AG08396 (cell line): ENCODE data around the gene PLCL2.
"Not testable (repeated sequence)": the region's sequence is repeated elsewhere in the genome, so short reads cannot be mapped to it uniquely, and the experiment has no call there.

ENCODE experiments used
- DNase-seq: peaks from one replicate; pipeline ENCODE4 v3.0.0; 2012; ENCODE audit warnings: low spot score, mixed read lengths

PLCL2 gene

DNA sequence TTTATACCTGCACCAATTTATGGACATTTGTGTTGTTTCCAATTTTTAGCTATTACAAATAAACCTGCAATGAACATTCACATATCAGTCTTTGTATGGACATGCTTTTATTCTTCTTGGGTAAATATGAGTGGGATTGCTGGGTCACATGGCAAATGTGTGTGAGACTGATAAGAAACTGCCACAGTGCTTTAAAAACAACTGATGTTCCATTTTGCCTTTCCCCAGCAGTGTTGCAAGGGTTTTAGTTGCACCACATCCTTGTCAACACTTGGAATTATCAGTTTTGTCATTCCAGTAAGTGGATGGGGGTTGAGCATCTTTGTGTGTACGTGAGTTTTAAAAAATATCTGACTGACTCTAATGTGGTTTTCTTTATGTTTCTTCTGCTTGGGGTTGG, 191.2 kb downstream of the PLCL2 start:
- DNase-seq = no peak

GRCh38 chr3:17076940-17077605, 192.3 kb downstream of the PLCL2 start:
- DNase-seq = no peak

DNA sequence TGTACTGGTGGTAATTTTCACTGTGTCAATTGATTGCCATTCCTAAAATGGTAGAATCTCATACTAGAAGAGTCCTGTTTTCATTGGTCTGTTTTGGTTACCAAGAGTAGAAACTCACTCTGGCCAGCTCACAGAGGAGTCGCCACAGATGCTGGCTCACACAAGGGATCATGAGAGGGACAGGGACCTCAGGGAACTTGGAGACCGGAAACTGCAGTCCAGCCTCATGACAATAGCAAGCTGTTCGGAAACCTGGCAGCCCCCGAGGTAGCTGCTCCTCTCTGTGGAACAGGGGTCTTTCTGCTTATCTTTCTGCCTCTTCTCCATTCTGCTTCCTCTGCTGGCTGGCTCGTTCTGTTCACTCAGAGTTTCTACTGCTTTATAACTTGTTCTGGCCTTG, 192.9 kb downstream of the PLCL2 start:
- DNase-seq = no peak

GRCh38 chr3:17078926-17079465, 194.2 kb downstream of the PLCL2 start:
- DNase-seq = no peak

DNA sequence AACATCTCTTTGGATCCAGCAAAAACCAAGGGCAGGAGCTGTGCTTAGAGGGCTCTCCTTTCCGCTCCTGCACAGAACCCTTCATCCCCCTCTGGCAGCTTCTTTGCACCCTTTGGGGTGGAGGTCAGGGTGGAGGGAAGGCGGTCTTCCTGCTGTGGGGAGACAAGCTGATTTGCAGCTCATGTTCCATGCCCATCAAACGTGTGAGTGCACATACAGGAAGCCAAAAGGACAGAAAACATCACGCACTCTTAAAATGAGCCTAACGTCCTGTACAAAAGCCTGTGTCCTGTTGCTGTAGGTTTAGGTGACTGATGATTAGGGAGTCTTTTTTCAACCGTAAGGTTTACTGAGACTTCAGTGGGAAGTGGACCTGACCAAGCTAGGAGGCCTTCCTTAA, 195.2 kb downstream of the PLCL2 start:
- no peak for DNase-seq

GRCh38 chr3:17081520-17081919, 196.8 kb downstream of the PLCL2 start:
- DNase-seq = no peak

DNA sequence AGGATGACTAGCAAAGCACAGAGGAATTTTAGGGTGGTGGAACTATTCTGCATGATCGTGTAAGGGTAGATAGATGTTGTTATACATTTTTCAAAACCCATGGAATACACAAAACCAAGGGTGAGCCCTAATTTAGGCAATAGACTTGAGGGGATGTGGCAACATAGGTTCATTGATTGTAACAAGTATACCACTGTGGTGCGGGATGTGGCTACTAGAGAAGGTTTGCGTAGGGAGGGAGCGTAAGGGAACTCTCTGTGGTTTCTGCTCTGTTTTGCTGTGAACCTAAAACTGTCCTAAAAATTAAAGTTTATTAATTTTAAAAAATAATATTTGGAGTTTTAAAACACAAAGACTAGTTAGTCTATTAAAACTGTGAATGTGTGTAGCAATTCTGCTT, 202.8 kb downstream of the PLCL2 start:
- DNase-seq = no peak

- no peak for DNase-seq
Observed at GRCh38 chr3:17088017-17088416, 203.3 kb downstream of the PLCL2 start.

- no peak for DNase-seq
Observed at GRCh38 chr3:17088602-17089313, 204.0 kb downstream of the PLCL2 start.

DNA sequence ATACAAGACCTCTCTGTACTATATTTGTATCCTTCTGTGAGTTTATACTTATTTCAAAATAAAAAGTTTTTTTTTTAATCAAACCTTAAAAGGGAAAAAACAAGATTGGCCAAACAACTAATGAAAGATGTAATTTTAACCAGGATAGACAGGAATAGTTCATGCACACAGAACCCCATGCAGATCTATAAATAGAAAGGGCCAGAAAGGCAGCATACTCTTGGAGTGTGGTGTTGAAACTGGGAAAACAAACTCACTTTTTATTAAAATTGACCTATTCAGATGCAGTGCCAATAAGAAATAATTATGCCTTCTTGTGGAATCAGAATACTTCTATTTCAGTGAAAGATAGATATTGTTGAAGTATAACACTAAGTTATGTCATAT, 204.6 kb downstream of the PLCL2 start:
- DNase-seq = no peak

DNA sequence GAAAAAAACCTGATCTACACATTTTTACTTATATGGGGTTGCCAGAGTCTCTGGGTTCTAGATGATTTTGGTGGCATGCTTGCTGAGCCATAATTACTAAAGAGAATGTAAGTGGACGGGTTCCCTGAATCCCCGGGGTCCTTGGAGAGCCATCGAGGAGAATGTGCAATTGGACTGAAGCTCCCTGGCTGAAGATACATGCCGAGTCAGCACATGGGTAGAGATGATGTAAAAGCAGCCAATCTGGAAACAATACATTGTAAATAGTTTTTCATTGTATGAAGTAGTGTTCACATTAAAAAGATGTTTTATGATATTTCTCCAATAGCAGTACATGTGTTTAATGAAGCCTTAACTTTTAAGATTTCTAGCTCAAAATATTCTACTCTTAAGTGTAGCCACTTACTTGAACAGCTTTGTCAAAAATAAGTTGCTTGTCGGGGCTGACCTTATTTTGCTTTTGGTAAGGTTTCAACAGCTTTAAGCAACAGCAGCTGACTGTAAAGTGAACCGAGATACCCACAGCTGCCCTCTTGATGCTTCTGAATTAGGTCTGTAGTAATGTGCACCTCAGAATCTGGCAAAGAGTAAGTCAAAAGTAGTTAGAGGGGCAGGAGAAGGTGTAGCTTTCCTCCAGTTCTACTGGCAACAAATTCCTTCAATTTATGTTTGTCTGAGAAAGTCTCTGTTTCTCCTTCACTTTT, 205.7 kb downstream of the PLCL2 start:
- no peak for DNase-seq

DNA sequence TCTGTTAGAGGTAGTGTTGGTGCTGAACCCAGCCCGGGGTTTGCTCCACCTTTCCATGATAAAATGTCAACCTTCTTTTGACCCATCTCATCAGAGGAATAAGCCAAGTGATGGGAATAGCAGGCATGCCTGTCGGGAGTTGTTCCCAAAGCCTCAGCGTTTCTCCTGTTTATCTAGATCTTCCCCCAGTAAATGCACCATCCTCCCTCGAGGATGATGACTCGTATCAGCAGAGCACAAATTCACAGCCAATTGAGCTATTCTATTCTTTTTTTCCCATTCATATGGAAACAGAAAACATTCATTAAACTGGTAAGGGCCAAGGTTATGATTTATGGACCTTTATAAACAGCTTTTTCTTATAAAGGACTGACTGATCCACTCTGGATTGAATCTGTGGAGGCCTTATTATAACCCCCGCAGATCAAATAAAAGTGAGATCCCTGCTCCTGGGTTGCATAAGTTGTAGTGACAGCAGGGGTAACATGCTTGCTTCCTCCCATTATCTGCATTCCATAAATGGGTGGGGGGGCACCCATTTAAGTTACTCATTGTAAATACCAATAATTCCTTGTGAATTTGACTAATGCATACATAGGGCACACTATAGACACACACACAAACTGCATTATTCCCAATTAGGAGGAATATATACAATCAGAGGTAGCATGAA, 207.3 kb downstream of the PLCL2 start:
- DNase-seq = no peak

DNA sequence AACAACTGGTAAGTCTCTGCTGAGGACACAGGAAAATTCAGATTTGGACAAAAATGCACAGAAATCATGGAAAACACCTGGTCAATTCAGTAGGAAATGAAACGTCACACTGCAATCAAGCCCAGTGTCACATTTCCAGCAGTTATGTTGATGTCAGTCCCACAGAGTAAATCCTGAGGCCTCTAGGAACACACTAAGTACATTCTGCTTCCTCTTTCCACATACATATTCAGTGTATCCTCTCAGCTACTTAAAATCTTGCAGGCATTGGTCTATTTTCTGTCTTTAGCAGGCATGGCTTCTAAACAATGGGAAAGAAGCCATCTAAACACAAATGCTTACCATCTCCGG, 207.8 kb downstream of the PLCL2 start:
- DNase-seq = no peak

- no peak for DNase-seq
Observed at GRCh38 chr3:17094551-17094950, 209.8 kb downstream of the PLCL2 start.

DNA sequence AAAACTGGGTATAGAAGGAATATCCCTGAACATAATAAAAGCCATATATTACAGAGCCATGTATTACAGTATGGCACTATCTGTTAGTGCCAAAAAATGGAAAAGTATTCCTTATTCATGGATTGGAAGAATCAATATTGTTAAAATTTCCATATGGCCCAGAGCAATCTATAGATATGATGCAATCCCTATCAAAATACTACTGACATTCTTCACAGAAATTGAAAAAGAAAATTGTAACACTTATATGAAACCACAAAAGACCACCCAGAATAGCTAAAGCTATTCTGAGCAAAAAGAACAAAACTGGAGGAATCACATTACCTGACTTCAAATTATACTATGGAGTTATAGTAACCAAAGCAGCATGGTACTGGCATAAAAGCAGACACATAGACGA, 218.8 kb downstream of the PLCL2 start:
- no peak for DNase-seq

DNA sequence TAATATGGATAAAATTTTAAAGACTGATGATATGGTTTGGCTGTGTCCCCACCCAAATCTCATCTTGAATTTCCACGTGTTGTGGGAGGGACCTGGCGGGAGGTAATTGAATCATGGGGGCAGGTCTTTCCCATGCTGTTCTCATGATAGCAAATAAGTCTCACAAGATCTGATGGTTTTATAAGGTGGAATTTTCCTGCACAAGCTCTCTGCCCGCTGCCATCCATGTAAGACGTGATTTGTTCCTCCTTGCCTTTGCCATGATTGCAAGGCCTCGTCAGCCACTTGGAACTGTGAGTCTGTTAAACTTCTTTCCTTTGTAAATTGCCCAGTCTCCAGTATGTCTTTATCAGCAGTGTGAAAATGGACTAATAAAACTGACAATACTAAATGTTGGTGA, 222.0 kb downstream of the PLCL2 start:
- DNase-seq = not testable (repeated sequence)

DNA sequence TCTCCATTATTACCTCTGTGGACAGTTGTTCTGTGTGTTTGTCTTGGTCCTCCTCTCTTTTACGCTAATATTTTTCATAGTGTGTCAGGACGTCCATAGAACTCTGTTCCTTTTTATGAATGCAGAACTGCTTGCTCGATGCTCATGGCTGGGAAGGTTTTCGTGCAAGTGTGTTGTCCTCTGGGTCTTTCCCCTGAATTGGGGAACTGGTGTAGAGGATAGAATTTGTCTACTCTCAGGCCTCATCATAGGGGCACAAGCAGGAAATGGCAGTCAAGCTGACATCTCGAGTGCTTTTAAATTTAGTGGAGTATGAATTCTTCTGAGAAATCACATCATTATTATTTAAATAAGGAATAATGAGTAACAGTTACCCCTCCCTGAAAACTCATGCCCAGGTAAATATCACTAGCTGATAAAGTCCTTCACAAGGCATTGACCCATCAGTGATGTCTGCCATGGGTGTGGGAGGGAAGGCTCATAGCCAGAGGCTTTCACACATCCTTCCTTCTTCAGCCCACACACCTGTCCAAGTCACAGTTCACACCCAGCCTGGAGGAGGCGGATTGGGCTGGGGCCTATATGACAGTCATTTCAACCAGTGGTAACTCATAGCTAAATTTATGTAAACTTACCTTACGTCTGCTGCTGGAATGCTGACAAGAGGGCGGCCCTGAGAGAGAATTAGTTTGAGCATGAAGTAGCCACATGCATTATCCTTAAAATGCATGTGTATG, 226.1 kb downstream of the PLCL2 start:
- no peak for DNase-seq

DNA sequence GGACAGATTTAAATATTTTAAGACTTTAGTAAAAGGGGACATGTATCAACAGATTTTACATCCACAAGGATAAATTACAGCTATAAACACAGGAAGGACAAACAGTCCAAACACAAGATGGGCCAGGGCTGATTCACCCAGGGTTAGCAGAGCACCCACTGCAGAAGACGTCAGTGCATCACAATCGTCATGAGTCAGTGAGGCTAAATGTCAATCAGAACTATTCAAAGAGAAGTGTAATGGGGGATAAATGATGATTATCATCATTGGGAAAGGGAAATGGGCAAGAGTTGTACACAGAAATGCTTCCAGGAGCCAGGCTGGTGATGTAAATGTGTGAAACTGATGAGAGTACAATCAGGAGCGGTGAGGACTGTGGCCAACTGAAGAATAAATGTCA, 226.8 kb downstream of the PLCL2 start:
- DNase-seq = peak; percentile 24

- no peak for DNase-seq
Observed at GRCh38 chr3:17115186-17115585, 230.4 kb downstream of the PLCL2 start.

- DNase-seq = no peak
Observed at GRCh38 chr3:17116007-17116600, 231.3 kb downstream of the PLCL2 start.

GRCh38 chr3:17118771-17119170, 234.0 kb downstream of the PLCL2 start:
- no peak for DNase-seq
